Caco-2 (cell line): ENCODE results near the gene STOX2. TPM values are rescaled to one million over a fixed set of nuclear protein-coding genes. Genes with fewer than 3 reads are reported as not detected.
"Not testable (repeated sequence)": the region's sequence is repeated elsewhere in the genome, so short reads cannot be mapped to it uniquely, and the experiment has no call there.

Experiments
- BruUV-seq: library from RNA; stranded (reverse); fragments of 400-500 nt; replicated peaks from 2 replicates; lab custom pipeline; 2021; lab: Mats Ljungman, UMichigan
- CTCF ChIA-PET: fragments of 300-600 bp; sonication (Branson Sonifier 250); formaldehyde crosslinking; loops from one replicate; lab custom pipeline; 2022; ENCODE audit warnings: antibody characterized with exemption; lab: Charles Lee
- POLR2A ChIA-PET: fragments of 300-600 bp; sonication (Branson Sonifier 250); formaldehyde crosslinking; loops from one replicate; lab custom pipeline; 2022; ENCODE audit warnings: antibody characterized with exemption; lab: Charles Lee
- DNase-seq, 2 experiments: peaks; one replicate each; pipeline versions ENCODE4 v3.0.0 to v3.0.0-alpha.2; 2020 to 2022
- H3K27me3 ChIP-seq: replicated peaks from 2 replicates; pipeline ENCODE4 v1.6.0; 2011; ENCODE audit warnings: low read length; ENCODE audit not compliant: control insufficient read depth, insufficient read depth
- H3K36me3 ChIP-seq: 2 replicates; pipeline ENCODE4 v1.5.1; 2011; ENCODE audit warnings: low read length; ENCODE audit not compliant: control insufficient read depth, insufficient read depth
- H3K4me1 ChIP-seq: fragments of 250-450 bp; sonication (Bioruptor Pico); 2 replicates; pipeline ENCODE4 v1.5.1; 2020; ENCODE audit warnings: mild to moderate bottlenecking
- H3K4me3 ChIP-seq: 2 replicates; pipeline ENCODE4 v1.5.1; 2011; ENCODE audit warnings: low read depth, mild to moderate bottlenecking, control low read depth, low read length
- H3K9me3 ChIP-seq: fragments of 250-450 bp; sonication (Bioruptor Pico); 2 replicates; pipeline ENCODE4 v1.5.1; 2020; ENCODE audit warnings: mild to moderate bottlenecking, moderate library complexity
- H3K27ac Mint-ChIP-seq: one replicate; pipeline ENCODE4 v1.8.0; 2022; ENCODE audit warnings: mixed read lengths; ENCODE audit not compliant: unreplicated experiment
- H3K27me3 Mint-ChIP-seq: one replicate; pipeline ENCODE4 v1.8.0; 2022; ENCODE audit warnings: mixed read lengths; ENCODE audit not compliant: insufficient read depth, unreplicated experiment
- H3K36me3 Mint-ChIP-seq: one replicate; pipeline ENCODE4 v1.8.0; 2022; ENCODE audit warnings: mild to moderate bottlenecking, mixed read lengths; ENCODE audit not compliant: insufficient read depth, unreplicated experiment
- H3K4me1 Mint-ChIP-seq: one replicate; pipeline ENCODE4 v1.8.0; 2022; ENCODE audit warnings: low read depth, mixed read lengths; ENCODE audit not compliant: unreplicated experiment
- H3K4me3 Mint-ChIP-seq: one replicate; pipeline ENCODE4 v1.8.0; 2022; ENCODE audit warnings: mild to moderate bottlenecking, moderate library complexity, mixed read lengths; ENCODE audit not compliant: unreplicated experiment
- H3K9me3 Mint-ChIP-seq: one replicate; pipeline ENCODE4 v1.8.0; 2022; ENCODE audit warnings: mixed read lengths; ENCODE audit not compliant: unreplicated experiment
- CTCF ChIP-seq, 2 experiments: fragments of 200-600 bp in 1 of 2; IDR thresholded peaks; 1 replicate in 1 of 2; 2 replicates in 1 of 2; pipeline versions ENCODE4 v1.5.1 to v1.8.0; 2011 to 2022; ENCODE audit warnings: antibody characterized with exemption in 1 of 2, control low read depth in 1 of 2, inconsistent platforms in 1 of 2, low read depth in 1 of 2, low read length in 1 of 2, mild to moderate bottlenecking in 1 of 2, moderate library complexity in 1 of 2; ENCODE audit not compliant: insufficient read depth in 1 of 2, severe bottlenecking in 1 of 2, unreplicated experiment in 1 of 2
- intact Hi-C: fragments of 100-400 bp; cut with micrococcal nuclease; formaldehyde crosslinking; loops from one replicate; pipeline ENCODE4 v1.10.0; 2022; ENCODE audit not compliant: unreplicated experiment
- total RNA-seq: library from RNA; stranded (reverse); gene quantifications from 2 replicates; pipeline ENCODE4 v1.2.3, GENCODE V29; 2022

Gene STOX2
- total RNA-seq, 1 experiment from 2014 or later: 1.8 TPM

DNA sequence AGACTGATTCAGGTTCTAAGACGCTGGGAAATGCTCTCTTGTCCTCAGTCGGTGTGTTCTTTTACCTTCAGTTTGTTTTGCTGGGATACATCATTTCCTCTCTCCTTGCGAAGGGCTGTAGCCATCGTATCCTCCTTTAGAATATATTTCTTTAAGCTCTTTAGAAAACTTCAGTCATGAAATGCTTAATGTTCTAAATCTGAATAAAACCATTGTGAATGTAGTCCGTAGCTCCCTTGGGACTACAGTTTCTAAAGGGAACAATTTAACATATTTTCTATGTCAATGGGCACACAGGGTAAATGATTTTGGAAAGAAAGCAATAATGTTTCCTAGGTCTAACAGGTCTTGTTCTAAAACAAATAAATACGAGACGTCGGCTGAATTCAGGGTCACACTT lies 40.6 kb downstream of the STOX2 start:
- DNase-seq: no peak
- no peaks in the 10 kb centered on the region for H3K36me3 Mint-ChIP-seq
- intact Hi-C loops: no loop called here

DNA sequence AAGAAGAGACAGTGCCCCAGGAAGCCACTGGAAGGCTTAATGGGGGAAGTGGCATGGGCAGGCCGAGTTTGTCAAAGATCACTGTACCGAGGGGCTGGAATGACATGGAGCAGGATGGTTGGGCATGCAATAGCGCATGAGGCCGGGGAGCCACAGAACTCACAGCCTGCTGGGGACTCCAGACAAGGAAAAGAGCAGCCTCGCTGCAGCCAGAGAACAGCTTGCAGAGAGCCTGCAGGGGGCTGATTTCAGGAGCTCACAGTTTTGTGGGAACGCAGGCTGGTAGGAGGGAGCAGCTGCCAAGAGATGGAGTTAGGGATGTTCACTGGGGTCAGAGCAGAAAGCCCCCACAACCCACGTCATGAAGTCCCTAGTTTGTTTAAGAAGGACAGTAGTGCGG lies 45.4 kb downstream of the STOX2 start:
- H3K36me3 Mint-ChIP-seq: no peaks in the 10 kb centered on the region
- H3K9me3 Mint-ChIP-seq: no peaks in the 10 kb centered on the region
- intact Hi-C loops: no loop called here
- no peaks in the 10 kb centered on the region for H3K27me3 ChIP-seq
- no peaks in the 10 kb centered on the region for H3K4me1 ChIP-seq
- no peak for TF ChIP-seq CTCF (IDR thresholded peaks at IDR 0.05; ENCODE audit: insufficient read depth in 1 of 2, low read depth in 1 of 2, low read length in 1 of 2, severe bottlenecking in 1 of 2, unreplicated experiment in 1 of 2)
- POLR2A ChIA-PET: no interaction called here
- H3K27ac Mint-ChIP-seq: no peak overlapping the region
- no peaks in the 10 kb centered on the region for H3K4me1 Mint-ChIP-seq
- no peak overlapping the region for H3K4me3 Mint-ChIP-seq
- DNase-seq: no peak
- CTCF ChIA-PET: no interaction called here
- peaks cover 9% of the 10 kb centered on the region for H3K27me3 Mint-ChIP-seq
- no peak overlapping the region for H3K4me3 ChIP-seq
- H3K9me3 ChIP-seq: no peaks in the 10 kb centered on the region
- no TSS peak for BruUV-seq
- no peaks in the 10 kb centered on the region for H3K36me3 ChIP-seq

More for the DNA sequence above, 40.6 kb downstream of the STOX2 start:
- no TSS peak for BruUV-seq
- Histone ChIP-seq H3K9me3 (no peaks in the 10 kb centered on the region), H3K4me3 (no peak overlapping the region), H3K36me3 (no peaks in the 10 kb centered on the region), H3K27me3 (no peaks in the 10 kb centered on the region), H3K4me1 (no peaks in the 10 kb centered on the region)
- no peak for TF ChIP-seq CTCF (IDR thresholded peaks at IDR 0.05; ENCODE audit: insufficient read depth in 1 of 2, low read depth in 1 of 2, low read length in 1 of 2, severe bottlenecking in 1 of 2, unreplicated experiment in 1 of 2)
- H3K9me3 Mint-ChIP-seq: no peaks in the 10 kb centered on the region
- H3K4me1 Mint-ChIP-seq: no peaks in the 10 kb centered on the region
- H3K27me3 Mint-ChIP-seq: peaks cover 14% of the 10 kb centered on the region
- H3K4me3 Mint-ChIP-seq: no peak overlapping the region
- H3K27ac Mint-ChIP-seq: no peak overlapping the region
- ChIA-PET POLR2A (no interaction called here), CTCF (interaction anchor here (0.7 kb wide), 1 partner anchor 92 kb away, joined by 8 read pairs; no protein-coding TSS in a partner anchor)

DNA sequence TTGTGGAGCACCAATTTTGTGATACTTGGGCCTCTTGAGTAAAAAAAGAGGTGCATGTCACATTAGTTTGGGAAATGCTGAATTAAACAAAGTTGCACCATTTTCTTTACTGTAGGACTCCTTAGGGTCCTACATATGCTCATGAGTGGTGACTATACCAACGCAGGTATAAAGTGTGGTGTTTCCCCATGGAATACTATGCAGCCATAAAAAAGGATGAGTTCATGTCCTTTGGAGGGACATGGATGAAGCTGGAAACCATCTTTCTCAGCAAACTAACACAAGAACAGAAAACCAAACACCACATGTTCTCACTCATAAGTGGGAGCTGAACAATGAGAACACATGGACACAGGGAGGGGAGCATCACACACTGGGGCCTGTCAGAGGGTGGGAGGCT lies 47.5 kb downstream of the STOX2 start:
- H3K27me3 ChIP-seq, H3K4me3 Mint-ChIP-seq, H3K36me3 Mint-ChIP-seq, H3K4me1 Mint-ChIP-seq, CTCF ChIA-PET, H3K4me3 ChIP-seq, H3K36me3 ChIP-seq, BruUV-seq, H3K4me1 ChIP-seq, H3K27ac Mint-ChIP-seq, H3K9me3 ChIP-seq, POLR2A ChIA-PET, DNase-seq, intact Hi-C loops, H3K9me3 Mint-ChIP-seq: not testable (repeated sequence)
- H3K27me3 Mint-ChIP-seq: peaks cover 14% of the 10 kb centered on the region
